Testis (tissue), 2 donors: ENCODE measurements around the gene APLNR.

Source experiments
- POLR2A ChIP-seq: fragments of 450-650 bp; IDR thresholded peaks from one replicate; pipeline ENCODE4 v1.6.1; 2017; ENCODE audit warnings: antibody characterized with exemption, mild to moderate bottlenecking, moderate library complexity
- TF ChIP-seq, protein P1 (sequence below), 3 experiments: fragments of 450-650 bp in 2 of 3; fragments of 200-600 bp in 1 of 3; sonication (generic) in 1 of 3; IDR thresholded peaks; one replicate each; pipeline ENCODE4 v1.5.1; 2016 to 2019; ENCODE audit warnings: antibody characterized with exemption in 3 of 3, mild to moderate bottlenecking in 2 of 3, moderate library complexity in 1 of 3

DNA sequence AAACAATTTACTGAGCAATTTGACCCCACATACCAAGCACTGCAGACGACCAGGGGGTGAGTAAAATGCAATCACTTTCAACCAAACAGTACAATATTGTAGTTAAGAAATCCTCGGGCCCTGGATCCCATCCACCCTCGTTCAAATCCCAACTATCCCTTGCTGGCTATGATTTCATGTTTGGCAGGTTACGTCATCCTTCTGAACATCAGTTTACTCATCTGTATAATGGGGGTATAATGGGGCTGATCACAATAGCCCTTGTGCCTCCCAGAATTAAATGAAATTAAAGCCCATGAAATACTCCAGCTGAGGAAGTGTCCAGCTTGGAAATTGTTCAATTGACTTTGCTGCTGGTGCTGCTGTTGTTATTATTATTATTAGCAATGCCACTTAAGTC, 20.6 kb downstream of the APLNR start:
- TF ChIP-seq, protein P1, sequence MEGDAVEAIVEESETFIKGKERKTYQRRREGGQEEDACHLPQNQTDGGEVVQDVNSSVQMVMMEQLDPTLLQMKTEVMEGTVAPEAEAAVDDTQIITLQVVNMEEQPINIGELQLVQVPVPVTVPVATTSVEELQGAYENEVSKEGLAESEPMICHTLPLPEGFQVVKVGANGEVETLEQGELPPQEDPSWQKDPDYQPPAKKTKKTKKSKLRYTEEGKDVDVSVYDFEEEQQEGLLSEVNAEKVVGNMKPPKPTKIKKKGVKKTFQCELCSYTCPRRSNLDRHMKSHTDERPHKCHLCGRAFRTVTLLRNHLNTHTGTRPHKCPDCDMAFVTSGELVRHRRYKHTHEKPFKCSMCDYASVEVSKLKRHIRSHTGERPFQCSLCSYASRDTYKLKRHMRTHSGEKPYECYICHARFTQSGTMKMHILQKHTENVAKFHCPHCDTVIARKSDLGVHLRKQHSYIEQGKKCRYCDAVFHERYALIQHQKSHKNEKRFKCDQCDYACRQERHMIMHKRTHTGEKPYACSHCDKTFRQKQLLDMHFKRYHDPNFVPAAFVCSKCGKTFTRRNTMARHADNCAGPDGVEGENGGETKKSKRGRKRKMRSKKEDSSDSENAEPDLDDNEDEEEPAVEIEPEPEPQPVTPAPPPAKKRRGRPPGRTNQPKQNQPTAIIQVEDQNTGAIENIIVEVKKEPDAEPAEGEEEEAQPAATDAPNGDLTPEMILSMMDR (IDR thresholded peaks at IDR 0.05) = no peak
- no peak for TF ChIP-seq POLR2A
